HK-2 (cell line): ENCODE data around the gene HOMER3.
A peak's percentile ranks its signal among the peaks of the same experiment; 100 is the strongest.
"Not testable (repeated sequence)": the region's sequence is repeated elsewhere in the genome, so short reads cannot be mapped to it uniquely, and the experiment has no call there.

Source experiments
- DNase-seq: peaks from one replicate; pipeline ENCODE4 v3.0.0-alpha.2; 2018; ENCODE audit not compliant: unreplicated experiment

Gene HOMER3

GRCh38 chr19:18922228-18922985 is 18.6 kb downstream of the HOMER3 start:
- DNase-seq, result no peak

GRCh38 chr19:18921593-18921992 is 19.4 kb downstream of the HOMER3 start:
- DNase-seq, result no peak

GRCh38 chr19:18920400-18920799 is 20.6 kb downstream of the HOMER3 start:
- no peak for DNase-seq

GRCh38 chr19:18919900-18920214 is 21.2 kb downstream of the HOMER3 start:
- DNase-seq, result no peak

GRCh38 chr19:18919086-18919899 is 21.7 kb downstream of the HOMER3 start, which contains the start of the genes COPE and DDX49:
Gene COPE, minus strand, starts transcription at chr19:18919387. Its CDS starts 39 bp downstream, at chr19:18919348.
Gene DDX49, plus strand, starts transcription at chr19:18919715. Its CDS starts 27 bp downstream, at chr19:18919742.
- peak; percentile 98 for DNase-seq

- DNase-seq, result not testable (repeated sequence)
These were observed 23.4 kb downstream of the HOMER3 start for GRCh38 chr19:18917593-18917992.

GRCh38 chr19:18915639-18916038 is 25.4 kb downstream of the HOMER3 start:
- no peak for DNase-seq

- DNase-seq, result no peak
These were observed 27.6 kb downstream of the HOMER3 start for GRCh38 chr19:18913466-18913865.

GRCh38 chr19:18912933-18913332 is 28.1 kb downstream of the HOMER3 start:
- no peak for DNase-seq

- no peak for DNase-seq
These were observed 30.1 kb downstream of the HOMER3 start for GRCh38 chr19:18910801-18911436.

GRCh38 chr19:18910010-18910409 is 31.0 kb downstream of the HOMER3 start:
- no peak for DNase-seq

GRCh38 chr19:18908917-18909619 is 31.9 kb downstream of the HOMER3 start:
- DNase-seq, result no peak

- no peak for DNase-seq
These were observed 34.2 kb downstream of the HOMER3 start for GRCh38 chr19:18906605-18907519.

GRCh38 chr19:18905513-18906236 is 35.3 kb downstream of the HOMER3 start:
- DNase-seq, result no peak

- no peak for DNase-seq
These were observed 36.0 kb downstream of the HOMER3 start for GRCh38 chr19:18905058-18905456.

- DNase-seq, result no peak
These were observed 36.5 kb downstream of the HOMER3 start for GRCh38 chr19:18904334-18905057.

- DNase-seq, result no peak
These were observed 37.6 kb downstream of the HOMER3 start for GRCh38 chr19:18903156-18904037.

- DNase-seq, result not testable (repeated sequence)
These were observed 38.5 kb downstream of the HOMER3 start for GRCh38 chr19:18902519-18902918.
